GM15510 (cell line): ENCODE results near the gene BTRC.

ENCODE experiments used
- POLR2A ChIP-seq: IDR thresholded peaks from 3 replicates; pipeline ENCODE4 v1.6.1; 2011; ENCODE audit warnings: borderline replicate concordance; ENCODE audit not compliant: insufficient read length; ENCODE audit errors: extremely low read depth

Gene BTRC

DNA sequence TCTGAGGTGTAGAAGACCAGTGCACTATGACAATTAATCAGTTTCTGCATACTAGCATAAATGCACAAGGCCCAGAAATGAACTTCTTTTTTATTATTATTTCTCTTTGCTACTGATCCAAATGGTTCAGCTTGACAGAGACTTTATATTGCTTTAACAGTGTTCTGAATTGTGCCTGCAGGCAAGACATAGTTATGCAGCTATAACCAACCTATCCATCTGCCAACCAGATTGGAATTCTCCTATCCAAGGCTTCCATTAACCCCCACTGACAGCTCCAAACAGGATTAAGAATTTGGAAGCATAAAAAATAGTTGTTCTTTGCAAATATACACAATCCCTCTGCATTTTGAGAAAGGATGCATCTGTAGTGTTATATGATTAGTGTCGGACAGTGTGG is 98.2 kb downstream of the BTRC start:
- TF ChIP-seq POLR2A, result no peak

GRCh38 chr10:101452593-101452992 is 98.6 kb downstream of the BTRC start:
- TF ChIP-seq POLR2A, result no peak

GRCh38 chr10:101453318-101453717 is 99.4 kb downstream of the BTRC start:
- no peak for TF ChIP-seq POLR2A

DNA sequence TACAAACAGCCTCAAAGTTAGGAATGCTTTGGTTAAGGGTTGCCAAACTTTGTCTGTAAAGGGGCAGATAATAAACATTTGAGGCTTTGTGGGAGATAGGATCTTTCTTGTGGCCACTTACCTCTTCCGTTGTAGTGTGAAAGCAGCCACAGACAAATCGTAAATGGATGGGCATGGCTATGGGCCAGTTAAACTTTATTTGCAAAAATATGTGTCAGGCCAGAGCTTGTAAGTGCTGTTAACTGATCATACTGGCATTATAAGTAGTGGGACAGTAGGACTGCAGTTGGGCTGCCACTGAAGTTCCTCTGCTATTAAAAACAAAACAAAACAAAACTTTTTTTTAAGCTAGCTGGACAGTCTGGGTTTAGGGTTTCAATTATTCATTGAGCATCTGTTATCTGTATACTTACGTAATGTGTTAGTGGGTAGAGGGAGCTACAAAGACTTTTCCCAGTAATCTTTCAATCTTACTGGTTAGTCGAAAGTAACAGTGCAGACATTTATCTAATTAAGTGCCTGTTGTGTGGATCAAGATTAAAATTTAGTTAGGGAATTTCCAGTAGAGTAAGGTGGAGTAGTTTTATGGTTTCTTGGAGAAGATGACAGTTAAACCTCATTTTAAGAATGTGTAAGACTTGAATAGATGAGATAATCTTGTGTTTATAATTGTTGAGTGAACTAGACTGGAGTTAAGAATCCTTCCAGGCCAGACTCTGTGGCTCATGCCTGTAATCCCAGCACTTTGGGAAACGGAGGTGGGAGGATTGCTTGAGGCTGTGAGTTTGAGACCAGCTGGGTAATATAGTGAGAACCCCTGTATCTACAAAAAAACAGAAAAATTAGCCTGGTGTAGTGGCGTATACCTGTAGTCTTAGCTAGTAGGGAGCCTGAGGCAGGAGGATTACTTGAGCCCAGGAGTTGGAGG is 100.1 kb downstream of the BTRC start:
- TF ChIP-seq POLR2A, result no peak

GRCh38 chr10:101458869-101459268 is 104.9 kb downstream of the BTRC start:
- no peak for TF ChIP-seq POLR2A

GRCh38 chr10:101464082-101464481 is 110.1 kb downstream of the BTRC start:
- TF ChIP-seq POLR2A, result no peak

DNA sequence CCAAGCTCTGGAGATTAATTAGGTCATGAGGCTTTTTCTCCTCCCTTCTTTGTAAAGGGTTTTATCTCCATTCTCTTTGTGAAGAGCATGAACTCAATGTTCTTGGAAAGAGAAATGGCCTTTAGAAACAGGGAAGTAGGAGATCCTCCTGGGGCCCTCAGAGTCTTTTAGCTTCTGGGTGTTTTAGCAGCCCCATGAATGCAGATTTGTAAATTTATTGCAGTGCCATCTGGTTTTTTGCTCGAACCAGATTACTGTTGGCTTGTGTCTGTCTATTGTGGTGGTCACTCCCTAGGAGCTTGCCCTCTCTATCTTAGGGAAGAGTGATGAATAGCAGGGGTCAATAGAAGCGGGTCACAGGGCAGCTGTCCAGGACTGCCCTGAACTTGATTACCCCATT is 110.6 kb downstream of the BTRC start:
- TF ChIP-seq POLR2A, result no peak

DNA sequence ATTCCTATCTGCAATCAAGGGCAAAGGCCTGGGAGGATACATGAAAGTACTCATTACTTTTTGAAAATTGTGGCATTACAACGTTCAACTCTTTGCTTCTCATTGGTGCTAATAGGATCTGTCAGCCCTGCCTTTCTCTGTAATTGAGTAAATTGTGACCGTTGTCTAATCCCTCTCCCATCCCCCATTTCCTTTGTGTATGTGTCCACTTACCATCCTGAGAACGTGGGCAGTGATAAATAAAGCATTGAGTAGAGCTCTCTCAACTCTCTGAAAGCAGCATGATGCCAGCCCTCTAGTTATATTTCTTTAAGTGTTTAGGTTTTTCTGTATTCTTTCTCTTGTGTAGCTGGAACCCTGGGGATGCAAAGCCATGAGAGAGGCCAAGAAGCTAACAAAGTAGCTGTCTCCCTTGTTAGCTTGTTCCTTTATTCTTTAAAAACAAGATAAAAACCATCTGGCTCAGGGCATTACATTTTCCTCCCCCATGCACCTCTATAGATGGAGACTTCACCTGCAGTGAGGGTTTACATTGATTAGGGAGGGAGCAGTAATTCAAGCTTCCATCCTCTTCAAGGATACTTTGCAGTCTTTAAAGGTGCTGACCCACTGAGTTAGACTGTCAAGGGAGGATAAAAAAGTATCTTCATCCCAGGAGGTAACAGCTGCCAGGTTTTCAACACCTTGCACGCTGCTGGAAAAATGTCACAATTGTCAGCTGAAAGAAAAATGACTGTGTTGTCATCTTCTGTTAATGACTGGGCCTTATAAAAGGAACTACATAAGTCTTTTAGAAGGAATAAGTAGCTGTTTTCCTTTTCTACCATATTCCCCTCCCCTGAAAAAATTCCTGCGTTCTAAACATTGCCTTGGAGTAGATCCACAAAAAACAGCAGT is 112.3 kb downstream of the BTRC start:
- no peak for TF ChIP-seq POLR2A

GRCh38 chr10:101467286-101467770 is 113.4 kb downstream of the BTRC start:
- TF ChIP-seq POLR2A, result no peak

DNA sequence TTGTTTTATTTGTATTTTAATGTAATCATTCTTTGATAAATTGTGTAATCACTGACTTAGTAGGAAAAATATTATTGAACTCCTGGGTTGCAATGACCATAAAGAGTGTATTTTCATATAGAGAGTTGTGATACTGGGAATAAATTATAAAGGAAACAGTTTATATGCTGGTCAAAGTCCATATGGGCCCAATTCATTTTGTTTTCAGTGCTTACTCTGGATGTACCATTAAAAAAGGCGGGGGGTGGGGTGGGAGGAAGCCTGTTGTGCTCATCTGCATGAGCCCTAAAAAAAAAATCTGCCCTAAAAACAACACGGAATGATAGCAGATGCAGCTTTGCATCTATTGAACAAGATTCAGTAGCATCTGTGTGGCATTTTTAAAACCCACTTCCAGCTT is 114.2 kb downstream of the BTRC start:
- no peak for TF ChIP-seq POLR2A

GRCh38 chr10:101476383-101476782 is 122.4 kb downstream of the BTRC start:
- no peak for TF ChIP-seq POLR2A

DNA sequence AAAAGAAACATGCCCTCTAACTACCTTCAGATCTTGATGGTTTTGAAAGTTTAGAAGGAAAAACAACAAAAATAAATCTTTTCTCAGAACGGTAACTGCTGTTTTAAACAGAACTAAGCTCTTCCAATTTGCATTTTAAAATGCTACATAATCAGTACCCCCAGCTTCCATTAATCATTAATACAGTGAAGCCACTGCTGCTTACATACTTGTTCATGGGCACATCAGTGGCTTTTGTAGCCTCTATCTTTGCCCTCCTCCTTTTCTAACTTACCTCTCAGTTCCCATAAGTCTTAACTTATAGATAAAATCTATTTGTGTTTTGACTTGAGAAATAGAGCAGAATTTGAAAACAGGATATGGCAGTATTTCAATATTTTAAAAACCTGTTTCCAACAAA is 125.0 kb downstream of the BTRC start:
- no peak for TF ChIP-seq POLR2A

- no peak for TF ChIP-seq POLR2A
Measured at GRCh38 chr10:101481256-101481655, 127.3 kb downstream of the BTRC start.

- no peak for TF ChIP-seq POLR2A
Measured at GRCh38 chr10:101482568-101482967, 128.6 kb downstream of the BTRC start.

DNA sequence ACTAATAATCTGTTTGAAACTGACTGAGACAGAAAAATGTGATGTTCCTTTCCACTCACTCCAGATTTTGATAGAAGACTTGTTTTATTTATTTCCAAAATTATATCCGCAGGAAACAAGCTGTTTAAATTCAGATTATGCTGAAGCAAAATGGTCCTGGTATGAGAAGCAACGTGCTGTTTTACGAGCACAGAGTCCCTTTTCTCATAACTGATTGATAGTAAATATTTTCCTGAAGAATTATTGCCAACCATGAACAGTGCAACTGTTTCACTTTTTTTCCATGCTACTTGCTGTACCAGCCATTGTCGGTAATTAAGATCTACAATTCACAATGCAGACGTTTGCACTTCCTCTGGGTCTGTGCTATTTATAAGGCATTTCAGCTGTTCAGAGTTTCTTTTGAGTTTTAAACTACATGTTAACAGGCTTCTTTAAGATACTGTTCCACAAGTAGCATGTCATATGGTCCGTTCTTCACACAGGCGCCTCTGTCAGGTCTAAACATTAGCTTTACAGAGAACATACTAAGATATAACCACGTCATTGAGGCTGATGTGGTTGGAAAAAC is 130.3 kb downstream of the BTRC start:
- TF ChIP-seq POLR2A, result no peak
